Kidney capillary endothelial cell (primary cell): ENCODE measurements around the gene NME7.
"Not testable (repeated sequence)": the region's sequence is repeated elsewhere in the genome, so short reads cannot be mapped to it uniquely, and the experiment has no call there.

Experiments
- DNase-seq: peaks from one replicate; pipeline ENCODE4 v3.0.0-alpha.2; 2018; ENCODE audit warnings: low spot score

The NME7 gene

DNA sequence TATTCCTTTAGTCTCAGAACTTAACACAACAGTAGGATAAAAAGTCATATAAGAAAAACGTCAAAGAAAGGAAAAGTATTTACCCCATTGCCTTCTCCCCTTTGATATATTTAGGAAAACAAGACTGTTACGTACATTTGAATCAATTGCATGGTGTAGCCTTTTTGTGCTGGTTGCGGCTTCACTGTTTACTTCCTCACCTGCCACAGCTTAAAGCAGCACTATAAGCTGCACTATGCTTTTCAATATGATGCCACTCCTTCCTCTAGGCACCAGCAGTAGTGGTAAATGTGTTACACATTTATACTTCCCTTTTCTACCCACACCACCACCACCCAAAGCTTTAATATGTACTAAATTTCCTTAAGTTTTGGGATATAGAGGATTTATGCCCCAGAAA lies 150.0 kb downstream of the NME7 start:
- no peak for DNase-seq

GRCh38 chr1:169214598-169214997 lies 153.0 kb downstream of the NME7 start:
- no peak for DNase-seq

DNA sequence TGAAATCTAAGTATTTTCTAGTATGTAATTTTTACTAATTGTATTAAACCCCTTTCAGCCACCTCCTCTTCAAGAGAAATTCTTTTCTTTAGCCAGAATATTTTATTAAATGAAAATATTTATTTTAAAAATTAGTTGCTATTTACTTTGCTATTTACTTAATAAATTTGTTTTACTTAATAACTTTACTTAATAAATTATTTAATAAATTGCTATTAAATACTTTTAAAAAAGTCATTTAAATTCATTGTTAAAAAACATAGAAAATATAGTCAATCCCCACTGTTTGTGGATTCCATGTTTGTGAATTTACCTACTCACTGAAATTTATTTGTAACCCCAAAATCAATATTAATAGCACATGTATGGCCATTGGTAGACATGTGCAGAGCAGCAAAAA lies 155.5 kb downstream of the NME7 start:
- no peak for DNase-seq

GRCh38 chr1:169207797-169208520 lies 159.6 kb downstream of the NME7 start:
- no peak for DNase-seq

- no peak for DNase-seq
Observed at GRCh38 chr1:169204157-169204556, 163.4 kb downstream of the NME7 start.

DNA sequence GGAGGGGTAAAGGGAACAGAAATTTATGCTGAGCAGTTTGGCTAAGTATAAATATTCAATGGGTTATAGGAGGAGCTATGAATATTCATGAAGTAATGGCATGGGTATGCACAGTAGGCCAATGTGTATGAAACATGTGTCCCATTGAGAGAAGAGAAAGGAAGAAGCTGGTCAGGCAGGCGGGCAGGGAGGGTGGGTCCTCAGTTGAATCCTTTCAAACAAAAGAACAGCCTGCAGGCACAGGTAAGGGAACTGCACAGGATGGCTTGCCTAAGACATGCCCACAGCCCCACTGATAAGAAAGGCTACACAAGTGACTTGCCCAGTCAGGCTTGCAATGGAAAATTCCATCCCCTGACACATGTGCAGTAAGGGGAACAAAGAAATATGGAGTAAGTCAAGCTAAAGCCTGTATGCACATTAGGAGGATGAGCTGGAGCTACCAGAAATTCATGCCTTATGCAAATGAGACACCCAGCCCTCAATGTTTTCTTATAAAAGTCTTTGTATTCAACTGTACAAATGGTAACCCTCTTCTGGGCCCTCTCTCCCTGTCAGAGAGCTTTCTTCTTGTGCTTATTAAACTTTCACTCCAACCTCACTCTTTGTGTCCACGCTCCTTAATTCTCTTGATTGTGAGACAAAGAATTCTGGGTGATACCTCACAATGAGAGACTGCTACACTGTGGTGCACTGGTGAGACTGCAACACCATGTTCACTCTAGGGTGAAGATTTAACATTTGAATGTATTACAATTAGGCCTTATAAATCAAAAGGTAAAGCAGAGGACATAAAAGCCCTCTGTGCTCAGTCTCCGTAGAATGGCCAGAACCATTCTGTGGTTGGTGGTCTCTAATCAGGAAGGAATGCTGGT lies 164.6 kb downstream of the NME7 start:
- no peak for DNase-seq

GRCh38 chr1:169201084-169201619 lies 166.4 kb downstream of the NME7 start:
- DNase-seq = no peak

DNA sequence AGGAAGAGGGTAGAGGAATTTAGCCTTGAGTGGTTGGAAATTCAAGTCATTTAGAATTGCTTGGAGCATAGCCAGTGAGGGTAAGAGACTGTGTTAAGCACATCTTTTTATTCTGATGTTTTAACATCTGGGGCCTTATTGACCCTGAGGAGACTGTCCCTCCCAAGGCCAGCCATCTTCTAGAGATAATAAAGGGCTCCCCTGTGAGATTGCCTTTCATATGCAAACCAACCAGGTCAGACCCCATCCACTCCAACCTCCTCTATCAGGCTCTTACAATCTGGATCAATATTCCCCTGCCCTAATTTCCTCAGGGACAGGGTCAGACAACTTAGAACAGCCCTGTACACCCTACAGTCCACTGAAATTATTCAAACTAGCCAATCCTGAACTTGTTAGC lies 167.3 kb downstream of the NME7 start:
- DNase-seq = no peak

- no peak for DNase-seq
Observed at GRCh38 chr1:169196581-169196980, 171.0 kb downstream of the NME7 start.

DNA sequence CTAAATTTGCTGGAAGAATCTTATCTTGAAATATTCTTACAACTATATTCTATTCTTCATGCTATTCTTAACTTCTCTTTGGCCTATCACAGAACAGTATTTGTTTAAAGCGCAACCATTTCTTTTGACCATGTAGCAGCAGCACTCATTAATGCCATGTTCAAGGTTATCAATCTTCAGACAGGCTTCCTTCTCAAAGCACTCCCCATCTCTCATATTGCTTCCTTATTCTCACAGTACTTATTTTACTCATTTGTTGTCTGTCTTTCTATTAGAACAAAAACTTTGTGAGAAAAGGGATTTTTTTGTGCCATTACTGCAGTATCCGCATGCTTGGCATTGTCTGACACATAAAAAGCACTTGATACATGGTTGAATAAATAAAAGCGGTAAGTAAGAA lies 171.4 kb downstream of the NME7 start:
- DNase-seq = no peak

- no peak for DNase-seq
Observed at GRCh38 chr1:169193191-169193850, 174.3 kb downstream of the NME7 start.

DNA sequence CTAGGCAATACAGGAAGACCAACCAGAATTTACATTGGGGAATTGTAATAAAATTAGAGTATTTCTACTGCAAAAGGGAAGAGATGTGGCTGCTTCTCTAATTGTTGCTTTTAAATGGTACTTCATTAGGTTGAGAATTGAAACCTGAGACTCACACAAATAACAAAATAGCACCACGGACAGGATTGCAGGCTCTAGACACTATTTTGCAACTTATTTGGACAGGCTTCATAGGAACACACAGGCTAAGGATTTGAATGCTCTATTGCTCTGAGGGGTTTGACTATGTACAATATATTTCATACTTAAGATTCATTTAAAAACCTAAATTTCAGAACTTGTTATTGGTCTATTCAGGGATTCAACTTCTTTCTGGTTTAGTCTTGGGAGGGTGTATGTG lies 181.5 kb downstream of the NME7 start:
- no peak for DNase-seq

- DNase-seq = no peak
Observed at GRCh38 chr1:169184812-169185211, 182.8 kb downstream of the NME7 start.

- DNase-seq = no peak
Observed at GRCh38 chr1:169180174-169180573, 187.4 kb downstream of the NME7 start.

DNA sequence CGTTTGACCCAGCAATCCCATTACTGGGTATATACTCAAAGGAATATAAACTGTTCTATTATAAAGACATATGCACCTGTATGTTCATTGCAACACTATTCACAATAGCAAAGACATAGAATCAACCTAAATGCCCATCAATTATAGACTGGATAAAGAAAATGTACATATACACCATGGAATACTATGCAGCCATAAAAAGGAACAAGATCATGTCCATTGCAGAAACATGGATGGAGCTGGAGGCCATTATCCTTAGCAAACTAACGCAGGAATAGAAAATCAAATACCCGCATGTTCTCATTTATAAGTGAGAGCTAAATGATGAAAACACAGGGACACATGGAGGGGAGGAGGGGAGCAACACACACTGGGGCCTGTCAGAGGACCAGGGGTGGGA lies 188.2 kb downstream of the NME7 start:
- DNase-seq = not testable (repeated sequence)

DNA sequence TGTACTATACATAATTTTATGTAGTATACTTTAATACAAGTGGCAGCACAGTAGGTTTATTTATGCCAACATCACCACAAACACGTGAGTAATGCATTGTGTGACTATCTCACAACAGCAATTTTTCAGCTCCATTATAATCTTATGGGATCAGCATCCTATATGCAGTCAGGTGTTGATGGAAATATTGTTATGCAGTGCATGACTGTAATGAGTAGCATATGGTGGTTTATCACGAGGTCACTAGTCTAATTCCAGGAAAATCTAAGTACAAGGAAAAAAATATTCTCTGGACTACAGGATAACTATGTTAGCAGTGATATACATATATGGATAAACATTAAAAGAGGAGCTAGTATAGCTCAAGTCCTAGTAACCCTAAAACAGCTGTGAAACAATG lies 192.1 kb downstream of the NME7 start:
- no peak for DNase-seq

- peak; percentile 32 for DNase-seq
Observed at GRCh38 chr1:169163059-169163458, 204.5 kb downstream of the NME7 start.

GRCh38 chr1:169161496-169162194 lies 206.0 kb downstream of the NME7 start:
- no peak for DNase-seq

GRCh38 chr1:169160845-169161495 lies 206.6 kb downstream of the NME7 start:
- DNase-seq = no peak

DNA sequence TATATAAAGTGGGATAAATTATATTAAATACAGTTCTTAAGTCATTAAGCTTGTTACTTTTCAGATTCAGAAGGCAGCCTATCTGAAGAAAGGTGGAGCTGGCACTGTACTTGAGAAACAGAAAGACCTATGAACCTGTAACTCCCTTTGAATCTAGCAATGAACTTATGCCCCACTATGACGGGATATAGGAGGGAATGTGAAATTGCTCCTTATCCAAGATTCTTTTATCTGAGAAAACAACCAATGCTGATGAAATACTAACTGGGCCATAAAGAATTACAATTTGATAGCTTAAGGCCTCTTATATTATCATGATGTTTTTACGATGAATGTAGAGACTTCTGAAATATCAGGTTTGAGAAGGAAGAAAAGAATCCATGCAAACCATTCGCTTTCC lies 211.0 kb downstream of the NME7 start:
- DNase-seq = no peak

- no peak for DNase-seq
Observed at GRCh38 chr1:169155675-169156074, 211.9 kb downstream of the NME7 start.
